Hematopoietic multipotent progenitor cell treated with erythropoietin and hydrocortisone succinate and interleukin-3 and kit ligand, for 15 days (in vitro differentiated cells): ENCODE data around the gene SMPD3.
A peak's percentile ranks its signal among the peaks of the same experiment; 100 is the strongest.

Source experiments
- DNase-seq: peaks from one replicate; pipeline ENCODE4 v3.0.0-alpha.2; 2015; ENCODE audit warnings: low spot score

SMPD3 gene

DNA sequence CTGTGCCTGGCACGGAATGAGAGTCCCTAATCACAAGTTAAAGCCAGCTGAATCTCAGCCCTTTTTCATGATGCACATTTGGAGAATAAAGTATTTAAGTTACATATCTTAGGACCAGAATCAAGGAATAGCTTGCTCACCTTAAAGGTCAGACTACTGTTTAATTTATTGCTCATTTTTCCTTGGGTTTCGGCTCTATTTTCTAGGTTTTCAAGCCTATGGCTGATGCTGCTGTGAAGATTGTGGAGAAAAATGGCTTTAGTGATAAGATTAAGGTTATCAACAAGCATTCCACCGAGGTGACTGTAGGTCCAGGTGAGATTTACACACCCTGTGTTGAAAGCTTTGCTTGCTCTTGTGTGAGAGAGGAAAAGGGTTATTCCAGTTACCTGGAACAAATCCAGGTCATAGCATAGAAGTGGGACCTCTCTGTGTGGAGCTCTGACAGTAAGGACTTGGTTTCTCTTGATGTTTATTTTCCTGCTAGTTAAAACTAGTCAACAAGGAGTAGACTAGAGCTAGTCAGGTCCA, 119.4 kb downstream of the SMPD3 start:
- DNase-seq: no peak

GRCh38 chr16:68328151-68328859, 120.0 kb downstream of the SMPD3 start:
- peak; percentile 83 for DNase-seq

DNA sequence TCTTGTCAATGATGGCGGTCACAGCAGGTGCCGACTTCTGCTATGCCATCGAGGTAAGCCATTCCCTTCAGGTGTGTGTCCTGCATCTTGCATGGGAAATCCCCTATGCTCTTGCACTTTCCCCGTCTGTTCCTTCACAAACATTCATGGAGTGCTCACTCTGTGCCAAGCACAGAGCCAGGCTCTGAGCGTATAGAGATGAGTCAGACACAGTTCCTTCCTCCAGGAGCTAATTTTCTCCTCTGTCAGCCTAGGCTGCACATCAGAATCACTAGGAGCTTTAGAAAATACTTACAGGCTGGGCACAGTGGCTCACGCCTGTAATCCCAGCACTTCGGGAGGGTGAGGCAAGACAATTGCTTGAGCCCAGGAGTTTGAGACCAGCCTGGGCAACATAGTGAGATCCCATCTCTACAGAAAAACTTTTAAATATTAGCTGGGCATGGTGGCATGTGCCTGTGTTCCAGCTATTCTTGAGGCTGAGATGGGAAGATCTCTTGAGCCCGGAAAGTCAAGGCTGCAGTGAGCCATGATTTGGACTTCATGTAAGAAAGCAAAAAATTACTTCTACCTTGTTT, 123.4 kb downstream of the SMPD3 start:
- DNase-seq: no peak

DNA sequence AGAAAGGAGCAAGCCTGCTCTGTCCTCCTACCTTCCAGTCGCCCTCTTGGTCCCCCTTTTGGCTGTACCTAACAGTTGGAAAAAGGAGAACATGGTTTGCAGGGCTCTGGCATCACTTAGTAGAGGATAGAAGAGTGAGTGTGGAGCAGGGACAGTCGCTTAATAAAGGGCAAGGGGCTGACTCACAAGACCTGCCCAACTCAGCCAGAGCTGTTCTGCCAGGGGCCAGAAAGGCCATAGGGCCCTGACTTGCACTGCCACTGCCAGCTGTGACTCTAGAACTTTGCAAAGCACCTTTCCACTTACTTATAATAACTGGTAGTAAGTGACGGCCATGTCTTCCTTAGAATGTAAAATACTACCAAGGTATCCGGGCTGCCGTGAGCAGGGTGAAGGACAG, 124.0 kb downstream of the SMPD3 start:
- DNase-seq: no peak

DNA sequence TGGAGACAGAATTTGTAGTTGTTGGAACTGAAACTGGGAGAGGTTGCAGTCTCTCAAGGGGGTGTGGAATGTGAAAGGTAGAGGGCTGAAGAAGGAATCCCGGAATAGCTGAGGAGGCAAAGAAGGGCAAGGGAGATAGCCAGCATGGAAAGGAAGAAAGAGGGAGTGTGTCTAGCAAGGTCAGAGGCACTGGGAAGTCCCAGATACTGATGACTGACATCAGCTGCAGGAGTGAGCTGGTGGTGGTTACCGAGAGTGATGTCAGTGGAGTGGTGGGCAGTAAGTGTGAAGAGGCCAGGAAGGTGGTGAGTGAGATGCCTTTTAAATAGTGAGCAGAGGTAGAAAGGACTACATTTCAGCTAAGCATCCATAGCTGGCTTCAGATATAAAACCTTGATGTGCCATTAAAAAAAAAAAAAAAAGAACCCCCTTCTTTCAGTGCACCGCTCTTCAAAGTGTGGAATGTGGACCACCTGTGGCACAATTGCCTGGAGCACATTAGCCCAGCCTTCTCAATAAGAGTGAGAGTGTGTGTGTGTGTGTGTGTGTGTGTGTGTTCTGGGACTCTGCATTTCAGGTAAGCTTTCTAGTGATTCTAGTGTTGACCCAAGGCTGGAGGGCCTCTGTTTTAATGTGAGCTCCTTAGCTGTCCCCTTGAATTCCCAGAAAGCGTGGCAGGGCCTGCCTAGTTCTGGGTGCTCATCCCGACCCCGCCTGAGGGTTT, 129.0 kb downstream of the SMPD3 start:
- no peak for DNase-seq

DNA sequence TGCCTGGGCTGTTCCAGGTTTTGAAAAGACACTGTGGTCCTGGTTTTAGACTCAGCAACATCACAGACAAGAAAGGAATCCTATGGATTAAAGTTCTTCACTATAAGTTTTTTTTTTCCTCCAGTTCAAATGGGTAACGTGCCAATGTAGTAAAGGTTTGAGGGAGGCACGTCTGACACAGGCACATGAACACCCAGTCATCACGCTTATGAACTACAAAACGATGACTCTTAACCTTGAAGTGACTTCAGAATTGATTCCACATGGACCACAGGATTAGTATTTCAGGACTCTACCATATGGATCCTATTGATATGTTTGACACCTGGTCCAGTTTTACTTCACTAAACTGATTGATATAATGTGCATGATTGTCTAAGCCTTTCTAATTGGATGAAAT, 135.2 kb downstream of the SMPD3 start:
- no peak for DNase-seq

GRCh38 chr16:68310774-68311511, 137.4 kb downstream of the SMPD3 start, which contains the start of the genes PRMT7 and SLC7A6OS:
Gene PRMT7, plus strand, starts transcription at chr16:68311019. Its CDS starts 4,961 bp downstream, at chr16:68315980.
Gene SLC7A6OS, minus strand, starts transcription at chr16:68310946. Its CDS starts 20 bp downstream, at chr16:68310926.
- peak; percentile 92 for DNase-seq

DNA sequence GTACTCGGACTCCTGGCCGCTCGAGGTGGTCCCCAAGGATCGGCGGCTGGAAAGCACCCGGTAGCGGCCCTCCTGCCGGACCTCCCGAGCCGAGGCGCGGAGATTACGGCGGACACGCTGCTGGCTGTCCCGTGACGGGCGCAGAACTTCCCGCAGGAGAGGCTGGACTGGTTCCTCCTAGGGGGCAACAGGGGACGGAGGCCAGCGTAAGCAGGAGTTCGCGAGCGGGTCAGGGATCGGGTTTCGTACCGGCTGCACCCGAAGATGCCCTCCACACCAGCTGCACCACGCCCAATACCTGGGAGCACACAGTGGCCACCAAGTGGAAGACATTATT, 137.9 kb downstream of the SMPD3 start:
- no peak for DNase-seq

- DNase-seq: no peak
Observed at GRCh38 chr16:68309799-68310198, 138.5 kb downstream of the SMPD3 start.
